Vagina (tissue), 2 donors: Measurements from ENCODE around the gene KCNH4.

Experiments
- CTCF ChIP-seq, 3 experiments: fragments of 450-650 bp in 2 of 3; fragments of 200-600 bp in 1 of 3; sonication (generic) in 1 of 3; IDR thresholded peaks; one replicate each; pipeline ENCODE4 v1.5.1; 2017 to 2019; ENCODE audit warnings: antibody characterized with exemption in 3 of 3, mild to moderate bottlenecking in 2 of 3, moderate library complexity in 2 of 3
- POLR2AphosphoS5 ChIP-seq, 2 donors: sonication (generic); formaldehyde crosslinking; IDR thresholded peaks; one replicate each; pipeline ENCODE4 v1.9.0; 2017; ENCODE audit warnings: antibody characterized with exemption in 2 of 2, mild to moderate bottlenecking in 2 of 2, low read depth in 1 of 2; ENCODE audit not compliant: insufficient read depth in 1 of 2

GRCh38 chr17:42118545-42118944 is 62.4 kb downstream of the KCNH4 start:
- no peak for TF ChIP-seq POLR2AphosphoS5 (IDR thresholded peaks at IDR 0.05; ENCODE audit: insufficient read depth in 1 of 2, low read depth in 1 of 2)
- no peak for TF ChIP-seq CTCF (IDR thresholded peaks at IDR 0.05)
